Muscle layer of duodenum (tissue), 2 donors: Measurements from ENCODE around the gene CDK17.
"Not testable (repeated sequence)": the region's sequence is repeated elsewhere in the genome, so short reads cannot be mapped to it uniquely, and the experiment has no call there.

Experiments
- H3K27ac ChIP-seq: one replicate; pipeline ENCODE4 v1.7.0; 2013; ENCODE audit warnings: mild to moderate bottlenecking, low read length
- H3K27me3 ChIP-seq: one replicate; pipeline ENCODE4 v1.7.0; 2013; ENCODE audit warnings: low read depth, mild to moderate bottlenecking, control low read depth, low read length
- H3K36me3 ChIP-seq, 2 donors: one replicate each; pipeline ENCODE4 v1.7.0; 2013; ENCODE audit warnings: low read length in 2 of 2, control low read depth in 1 of 2, mild to moderate bottlenecking in 1 of 2; ENCODE audit not compliant: insufficient read depth in 2 of 2, control insufficient read depth in 1 of 2
- H3K4me1 ChIP-seq, 2 donors: one replicate each; pipeline ENCODE4 v1.7.0; 2013; ENCODE audit warnings: low read length in 2 of 2, mild to moderate bottlenecking in 2 of 2, control low read depth in 1 of 2, moderate library complexity in 1 of 2; ENCODE audit not compliant: insufficient read depth in 2 of 2, control insufficient read depth in 1 of 2
- H3K4me3 ChIP-seq, 2 donors: one replicate each; pipeline ENCODE4 v1.7.0; 2013; ENCODE audit warnings: low read length in 2 of 2, low read depth in 1 of 2, mild to moderate bottlenecking in 1 of 2
- H3K9me3 ChIP-seq, 2 donors: one replicate each; pipeline ENCODE4 v1.7.0; 2013; ENCODE audit warnings: low read length in 2 of 2, control low read depth in 1 of 2, mild to moderate bottlenecking in 1 of 2; ENCODE audit not compliant: control insufficient read depth in 1 of 2
- donor health status: healthy.

CDK17 gene

GRCh38 chr12:96383991-96384390 lies 16.2 kb downstream of the CDK17 start:
- Histone ChIP-seq H3K27me3 (no peaks in the 10 kb centered on the region), H3K9me3 (no peaks in the 10 kb centered on the region), H3K36me3 (no peaks in the 10 kb centered on the region), H3K4me1 (peaks cover 0 to 18% of the 10 kb centered on the region in 2 donors), H3K4me3 (no peak overlapping the region), H3K27ac (no peak overlapping the region)

DNA sequence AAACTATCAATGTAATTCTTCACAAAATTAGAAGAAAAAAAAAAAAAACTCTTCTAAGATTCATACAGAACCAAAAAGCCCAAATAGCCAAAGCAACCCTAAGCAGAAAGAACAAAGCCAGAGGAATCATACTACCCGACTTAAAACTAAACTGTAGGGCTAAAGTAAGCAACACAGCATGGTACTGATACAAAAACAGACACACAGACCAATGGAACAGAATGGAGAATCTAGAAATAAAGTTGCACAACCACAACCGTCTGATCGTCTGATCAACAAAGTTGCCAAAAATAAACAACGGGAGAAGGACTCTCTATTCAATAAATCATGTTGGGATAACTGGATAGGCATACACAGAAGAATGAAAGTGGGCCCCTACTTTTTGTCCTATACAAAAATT lies 16.9 kb downstream of the CDK17 start:
- Histone ChIP-seq H3K9me3 (no peaks in the 10 kb centered on the region), H3K36me3 (no peaks in the 10 kb centered on the region), H3K27me3 (no peaks in the 10 kb centered on the region), H3K4me1 (peaks cover 0 to 18% of the 10 kb centered on the region in 2 donors), H3K27ac (no peak overlapping the region), H3K4me3 (no peak overlapping the region)

DNA sequence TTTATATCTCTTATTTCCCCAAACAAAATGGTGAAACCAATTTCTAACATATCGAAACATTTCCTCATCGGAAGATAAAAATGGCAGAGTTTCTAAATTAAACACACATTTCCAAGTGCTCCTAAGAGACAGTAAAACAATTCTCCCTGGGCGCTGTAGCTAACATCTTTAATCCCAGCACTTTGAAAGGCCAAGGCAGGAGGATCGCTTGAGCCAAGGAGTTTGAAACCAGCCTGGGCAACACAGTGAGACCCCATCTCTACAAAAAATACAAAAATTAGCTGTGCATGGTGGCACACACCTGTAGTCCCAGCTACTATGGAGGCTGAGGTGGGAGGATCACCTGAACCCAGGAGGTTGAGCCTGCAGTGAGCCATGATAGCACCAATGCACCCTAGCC lies 20.5 kb downstream of the CDK17 start:
- H3K27ac ChIP-seq, H3K4me3 ChIP-seq, H3K36me3 ChIP-seq, H3K9me3 ChIP-seq, H3K27me3 ChIP-seq: not testable (repeated sequence)
- peaks cover 20 to 23% of the 10 kb centered on the region in 2 donors for H3K4me1 ChIP-seq

DNA sequence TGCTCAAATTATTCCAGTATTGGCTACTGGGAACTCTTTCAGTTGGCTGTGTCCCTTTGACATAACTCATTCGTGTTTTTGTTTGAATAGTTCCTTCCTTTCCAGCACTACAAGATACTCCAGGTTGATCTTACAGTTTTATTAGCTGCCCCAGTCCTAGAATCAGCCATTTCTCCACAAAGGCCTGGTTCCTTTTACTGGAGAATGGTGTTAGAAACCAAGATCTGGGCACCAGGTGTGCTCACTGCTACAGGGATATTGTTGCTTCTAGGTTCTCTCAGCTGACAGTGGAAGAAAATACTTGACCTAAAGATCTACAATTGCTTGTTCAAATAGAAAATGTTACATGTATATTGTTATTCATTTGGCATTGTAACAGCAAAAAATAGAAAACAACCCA lies 21.9 kb downstream of the CDK17 start:
- no peaks in the 10 kb centered on the region for H3K36me3 ChIP-seq
- no peak overlapping the region for H3K4me3 ChIP-seq
- no peaks in the 10 kb centered on the region for H3K9me3 ChIP-seq
- H3K4me1 ChIP-seq = peaks cover 26 to 32% of the 10 kb centered on the region in 2 donors
- H3K27me3 ChIP-seq = no peaks in the 10 kb centered on the region
- no peak overlapping the region for H3K27ac ChIP-seq

DNA sequence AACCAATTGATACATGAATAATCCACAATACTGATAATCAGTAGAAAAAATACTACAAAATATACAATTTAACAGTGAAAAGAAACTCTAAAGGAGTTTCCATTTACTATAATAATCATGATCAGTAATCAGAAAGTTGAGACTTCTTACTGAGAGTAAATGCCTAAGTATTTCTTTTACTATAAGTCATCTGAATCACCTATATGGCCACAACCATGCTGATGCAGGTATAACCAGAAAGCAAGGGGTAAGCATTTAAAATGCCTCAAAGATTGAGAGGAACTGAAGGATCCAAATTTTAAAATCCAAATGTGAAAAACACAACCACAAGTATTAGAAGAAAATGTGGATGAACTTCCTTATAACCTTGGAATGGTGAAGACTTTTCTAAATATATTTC lies 23.4 kb downstream of the CDK17 start:
- Histone ChIP-seq H3K9me3 (no peaks in the 10 kb centered on the region), H3K27me3 (no peaks in the 10 kb centered on the region), H3K36me3 (no peaks in the 10 kb centered on the region), H3K4me1 (peaks cover 26 to 38% of the 10 kb centered on the region in 2 donors), H3K27ac (no peak overlapping the region), H3K4me3 (no peak overlapping the region)

GRCh38 chr12:96375841-96376604 lies 24.2 kb downstream of the CDK17 start:
- Histone ChIP-seq H3K27me3 (no peaks in the 10 kb centered on the region), H3K36me3 (no peaks in the 10 kb centered on the region), H3K9me3 (no peaks in the 10 kb centered on the region), H3K27ac (peak overlapping the region; percentile 57), H3K4me1 (peaks cover 26 to 44% of the 10 kb centered on the region in 2 donors), H3K4me3 (no peak overlapping the region)

- H3K4me1 ChIP-seq = peaks cover 26 to 52% of the 10 kb centered on the region in 2 donors
- H3K9me3 ChIP-seq = no peaks in the 10 kb centered on the region
- H3K4me3 ChIP-seq = no peak overlapping the region
- H3K36me3 ChIP-seq = no peaks in the 10 kb centered on the region
- no peak overlapping the region for H3K27ac ChIP-seq
- H3K27me3 ChIP-seq = no peaks in the 10 kb centered on the region
Observed at GRCh38 chr12:96375170-96375569, 25.1 kb downstream of the CDK17 start.

DNA sequence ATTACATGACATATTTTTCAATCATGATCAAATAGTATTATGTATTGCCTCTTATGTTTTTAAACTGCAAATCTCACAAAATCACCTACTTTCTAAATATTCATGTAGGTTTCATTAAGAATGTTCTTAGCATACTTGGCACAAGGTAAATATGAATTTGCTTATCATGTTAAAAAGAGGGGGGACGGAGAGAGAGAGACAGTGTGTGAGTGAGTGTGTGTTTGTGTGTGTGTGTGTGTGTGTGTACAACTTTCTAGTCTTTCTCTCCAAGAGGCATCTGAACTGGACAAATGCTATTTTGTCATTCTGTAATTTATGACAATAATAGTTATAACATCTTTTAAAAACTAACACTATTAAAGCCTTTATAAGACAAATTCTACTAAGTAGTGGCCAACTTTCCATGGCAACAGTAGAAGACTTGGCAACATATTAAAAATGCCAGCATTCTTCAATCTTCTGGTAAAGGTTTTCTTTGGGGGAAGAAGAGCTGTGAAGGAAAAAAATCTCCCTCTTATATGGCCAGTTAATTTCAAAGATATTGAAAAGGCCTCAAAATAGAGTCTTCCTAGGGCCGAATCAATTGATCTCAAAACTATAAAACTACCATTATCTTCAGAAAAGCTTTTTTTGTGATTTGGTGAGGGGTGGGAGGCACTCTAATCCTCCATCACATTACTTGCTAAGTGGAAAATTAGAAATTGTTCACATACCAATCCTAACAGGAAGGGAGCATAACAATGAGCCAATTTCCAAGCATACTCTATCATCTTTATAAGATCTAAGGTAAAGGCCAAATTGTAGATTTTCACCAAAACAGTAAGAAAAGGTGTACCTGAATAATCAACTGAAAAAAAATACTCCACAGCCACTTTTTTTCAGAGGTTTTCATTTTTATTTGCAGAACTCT lies 28.2 kb downstream of the CDK17 start:
- H3K9me3 ChIP-seq = no peaks in the 10 kb centered on the region
- H3K27me3 ChIP-seq = no peaks in the 10 kb centered on the region
- H3K4me3 ChIP-seq = no peak overlapping the region
- no peak overlapping the region for H3K27ac ChIP-seq
- H3K36me3 ChIP-seq = no peaks in the 10 kb centered on the region
- H3K4me1 ChIP-seq = peaks cover 37 to 66% of the 10 kb centered on the region in 2 donors

DNA sequence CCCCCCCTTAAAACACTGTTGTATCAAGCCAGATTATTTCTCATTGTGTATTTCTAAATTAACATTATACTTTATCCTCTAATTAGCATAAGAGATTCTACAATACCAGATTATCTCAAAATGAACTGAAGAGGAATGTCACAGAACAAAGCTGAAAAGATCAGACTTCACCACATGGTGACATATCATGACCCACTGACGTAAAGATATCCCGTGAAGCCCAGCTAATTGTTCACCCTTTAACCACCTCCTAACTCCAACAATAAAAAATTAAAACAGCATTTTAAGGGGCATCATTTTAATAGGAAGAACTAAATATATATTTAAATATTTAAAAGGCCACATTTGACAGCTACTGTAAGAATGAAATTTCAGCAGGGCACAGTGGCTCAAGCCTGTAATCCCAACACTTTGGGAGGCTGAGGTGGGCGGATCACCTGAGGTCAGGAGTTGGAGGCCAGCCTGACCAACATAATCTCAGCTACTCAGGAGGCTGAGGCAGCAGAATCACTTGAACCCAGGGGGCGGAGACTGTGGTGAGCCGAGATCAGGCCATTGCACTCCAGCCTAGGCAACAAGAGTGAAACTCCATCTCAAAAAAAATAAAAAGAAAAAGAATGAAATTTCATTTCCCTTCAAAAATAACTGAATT lies 29.0 kb downstream of the CDK17 start:
- no peaks in the 10 kb centered on the region for H3K36me3 ChIP-seq
- peaks cover 29 to 69% of the 10 kb centered on the region in 2 donors for H3K4me1 ChIP-seq
- H3K9me3 ChIP-seq = no peaks in the 10 kb centered on the region
- no peak overlapping the region for H3K27ac ChIP-seq
- H3K4me3 ChIP-seq = no peak overlapping the region
- no peaks in the 10 kb centered on the region for H3K27me3 ChIP-seq

DNA sequence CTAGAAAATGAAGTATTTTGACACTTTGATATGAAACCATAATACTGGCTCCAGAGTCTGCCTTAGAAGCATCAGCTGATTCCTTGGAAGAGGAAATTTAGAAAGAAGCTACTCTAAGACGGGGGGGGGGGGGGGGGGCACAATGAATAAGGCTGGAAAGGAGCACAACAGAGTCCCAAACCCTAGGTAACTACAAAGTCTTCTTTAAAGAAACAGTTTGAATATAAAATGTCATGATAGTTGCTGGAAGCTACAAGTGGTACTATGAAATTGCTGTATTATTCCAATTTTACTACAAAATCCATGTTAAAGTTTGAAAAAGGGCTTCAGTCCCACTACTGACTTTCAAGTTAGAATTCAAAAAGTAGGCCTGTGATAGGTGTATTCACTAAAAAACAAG lies 31.6 kb downstream of the CDK17 start:
- no peaks in the 10 kb centered on the region for H3K9me3 ChIP-seq
- H3K36me3 ChIP-seq = no peaks in the 10 kb centered on the region
- no peaks in the 10 kb centered on the region for H3K27me3 ChIP-seq
- peak overlapping the region in 1 of 2 donors; percentile 24 for H3K4me3 ChIP-seq
- peaks cover 16 to 48% of the 10 kb centered on the region in 2 donors for H3K4me1 ChIP-seq
- H3K27ac ChIP-seq = peak overlapping the region; percentile 39

DNA sequence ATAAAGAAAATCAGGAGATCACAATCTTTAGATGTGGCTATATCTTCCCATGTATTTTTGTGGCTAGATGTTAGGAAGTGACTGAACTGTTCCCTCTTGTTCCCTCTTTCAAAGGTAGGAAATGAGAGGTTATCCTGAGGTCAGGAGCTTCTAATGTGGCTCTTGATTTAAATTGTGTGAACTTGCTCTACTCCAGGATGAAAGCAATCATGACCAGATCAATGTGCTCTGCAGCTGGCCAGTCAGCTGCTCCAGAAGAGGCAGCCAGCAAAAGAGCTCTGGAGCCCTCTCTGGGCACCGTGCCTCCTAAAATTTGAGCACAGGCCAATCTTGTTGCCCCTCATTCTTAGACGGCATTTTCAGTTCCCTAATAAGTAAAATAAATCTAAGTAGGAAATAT lies 32.0 kb downstream of the CDK17 start:
- peak overlapping the region in 1 of 2 donors; percentile 24 for H3K4me3 ChIP-seq
- H3K27me3 ChIP-seq = no peaks in the 10 kb centered on the region
- no peaks in the 10 kb centered on the region for H3K36me3 ChIP-seq
- H3K4me1 ChIP-seq = peaks cover 16 to 48% of the 10 kb centered on the region in 2 donors
- H3K27ac ChIP-seq = peak overlapping the region; percentile 39
- H3K9me3 ChIP-seq = no peaks in the 10 kb centered on the region
